ENCODE data around the gene CD81.

DNA sequence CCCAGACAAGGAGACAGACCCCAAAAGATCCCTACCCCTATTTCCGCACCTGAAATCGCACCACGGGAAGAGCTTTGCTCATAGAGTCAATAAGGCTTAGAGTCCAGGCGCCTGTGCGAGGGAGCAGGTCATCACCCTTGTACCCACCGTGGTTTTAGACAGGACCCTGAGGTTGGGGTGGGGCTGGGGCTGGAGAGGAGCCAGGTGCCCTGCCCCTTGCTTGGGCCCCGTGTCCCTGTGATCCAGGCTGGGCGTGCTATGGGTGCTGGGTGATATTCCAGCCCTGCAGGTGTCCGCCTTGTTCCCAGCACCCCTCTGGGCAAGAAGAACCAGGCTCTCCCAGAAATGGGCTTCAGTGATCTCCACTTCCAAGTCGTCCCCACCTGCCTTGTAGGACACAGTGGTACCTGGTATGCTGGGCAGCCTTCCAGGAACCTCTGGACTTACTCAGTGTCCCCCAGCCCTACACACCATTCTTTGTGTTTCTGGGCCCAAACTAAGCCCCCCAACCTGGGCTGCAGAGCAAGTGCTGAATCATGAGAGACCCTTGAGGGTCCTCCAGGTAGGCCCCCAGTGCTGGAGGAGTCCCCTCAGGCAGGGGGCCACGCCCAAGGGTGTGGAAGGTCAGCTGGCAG is 4.5 kb downstream of the CD81 start:
- TF ChIP-seq CTCF (IDR thresholded peaks at IDR 0.05) (no peak), POLR2A (IDR thresholded peaks at IDR 0.05) (no peak), EP300 (IDR thresholded peaks at IDR 0.05) (no peak), POLR2AphosphoS5 (IDR thresholded peaks at IDR 0.05) (no peak)

Measured in upper lobe of left lung (tissue), 4 donors.